T-helper 2 cell treated with Interferon-gamma antibody and Interleukin-4, amounts not matched to agents 100 ng/mL and 5 ng/mL, for 36 hours (primary cell): ENCODE results near the gene BUB1B. TPM values are rescaled to one million over a fixed set of nuclear protein-coding genes. Genes with fewer than 3 reads are reported as not detected.

ENCODE experiments used
- intact Hi-C: fragments of 100-400 bp; cut with micrococcal nuclease; formaldehyde crosslinking; loops from one replicate; pipeline ENCODE4 v1.15.1; 2023
- total RNA-seq: library from RNA; stranded (reverse); gene quantifications from 2 replicates; pipeline ENCODE4 v1.2.3, GENCODE V29; 2022

The BUB1B gene
- total RNA-seq, 1 donor from 2014 or later: 86.8 TPM

DNA sequence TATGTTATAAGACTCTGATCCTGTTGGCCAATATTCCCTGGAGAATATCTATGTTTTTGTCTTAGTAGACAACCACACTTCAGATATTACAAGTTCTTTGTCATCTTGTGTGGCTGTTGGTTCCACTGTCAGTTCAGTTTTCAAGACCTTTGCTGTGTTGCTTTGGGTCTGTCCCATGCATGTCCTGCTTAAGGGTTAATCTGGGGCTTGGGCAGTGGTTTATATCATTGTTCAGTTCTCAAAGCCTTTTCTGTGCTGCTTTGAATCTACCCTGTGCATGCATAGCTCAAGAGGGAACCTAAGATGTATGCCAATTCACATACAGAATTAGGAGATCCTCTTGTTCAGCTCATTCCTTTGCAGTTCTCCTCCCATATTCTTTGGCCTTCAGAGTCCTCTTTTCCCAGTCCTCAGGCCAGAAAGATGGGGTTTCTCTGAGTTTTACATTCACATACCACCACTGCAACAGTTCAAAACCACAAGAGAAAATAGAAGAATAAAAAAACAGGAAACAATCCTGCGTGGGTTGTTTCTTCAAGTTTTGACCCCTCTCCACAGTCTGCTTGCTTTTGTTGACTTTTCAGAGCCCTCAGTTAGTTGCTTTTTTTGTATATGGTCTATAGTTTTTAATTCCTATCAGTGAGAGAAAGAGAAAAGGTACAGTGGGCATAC is 21.6 kb downstream of the BUB1B start:
- intact Hi-C loops: no loop called here

DNA sequence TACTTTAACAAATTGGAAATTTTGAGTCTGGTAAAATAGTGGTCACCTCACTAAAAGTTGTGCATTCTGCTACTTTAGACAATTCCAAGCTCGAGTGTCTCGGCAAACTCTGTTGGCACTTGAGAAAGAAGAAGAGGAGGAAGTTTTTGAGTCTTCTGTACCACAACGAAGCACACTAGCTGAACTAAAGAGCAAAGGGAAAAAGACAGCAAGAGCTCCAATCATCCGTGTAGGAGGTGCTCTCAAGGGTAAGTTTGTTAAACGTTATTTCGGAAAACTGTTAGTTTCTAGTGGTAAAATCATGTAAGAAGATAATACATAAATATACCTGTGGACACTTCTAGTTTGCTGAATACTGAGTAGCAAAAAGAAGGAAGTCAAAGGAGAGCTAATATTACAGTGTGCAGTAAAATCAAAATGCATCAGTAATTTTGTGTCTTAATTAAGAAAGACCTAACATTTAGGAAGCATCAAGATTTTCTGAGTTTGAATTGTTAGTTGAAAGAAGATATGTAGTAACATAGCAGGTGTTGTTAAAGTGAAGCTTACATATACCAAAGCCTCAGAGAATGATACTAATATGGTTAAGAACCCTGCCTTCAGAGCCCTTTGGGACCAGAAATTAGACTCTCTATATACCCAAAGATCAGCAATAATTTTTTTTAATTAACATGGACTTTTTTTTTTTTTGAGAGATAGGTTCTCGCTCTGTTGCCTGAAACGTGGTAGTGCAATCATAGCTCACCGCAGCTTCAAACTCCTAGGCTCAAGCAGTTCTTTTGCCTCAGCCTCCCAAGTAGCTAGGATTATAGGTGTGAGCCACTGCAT is 23.0 kb downstream of the BUB1B start:
- intact Hi-C loops: no loop called here

DNA sequence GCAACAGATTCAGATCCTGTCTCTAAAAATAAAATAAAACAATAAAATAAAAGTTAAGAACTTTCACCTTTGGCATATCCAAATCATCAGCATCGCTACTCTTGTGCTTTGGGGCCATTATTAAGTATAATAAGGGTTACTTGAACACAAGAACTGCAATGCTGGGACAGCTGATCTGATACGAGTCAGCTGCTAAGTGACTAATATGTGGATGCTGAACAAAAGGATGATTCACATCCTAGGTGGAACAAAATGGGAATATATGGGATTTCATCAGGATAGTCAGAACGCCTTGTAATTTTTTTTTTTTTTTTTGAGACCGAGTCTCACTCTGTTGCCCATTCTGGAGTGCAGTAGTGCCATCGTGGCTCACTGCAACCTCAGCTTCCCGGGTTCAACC is 29.7 kb downstream of the BUB1B start:
- intact Hi-C loops: no loop called here

DNA sequence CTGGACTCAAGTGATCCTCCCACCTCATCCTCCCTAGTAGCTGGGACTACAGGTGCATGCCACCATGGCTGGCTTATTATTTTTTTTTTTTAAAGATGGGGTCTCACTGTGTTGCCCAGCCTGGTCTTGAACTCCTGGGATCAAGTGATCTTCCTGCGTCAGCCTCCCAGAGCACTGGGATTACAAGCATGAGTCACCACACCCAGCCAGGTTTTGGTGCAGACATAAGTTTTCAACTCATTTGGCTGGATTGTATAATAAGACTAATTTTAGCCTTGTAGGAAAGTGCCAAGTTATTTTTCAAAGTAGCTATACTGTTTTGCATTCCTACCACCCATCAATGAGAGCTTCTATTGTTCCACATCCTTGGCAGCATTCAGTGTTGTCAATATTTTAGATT is 32.1 kb downstream of the BUB1B start:
- intact Hi-C loops: no loop called here

GRCh38 chr15:40197434-40197833 is 36.6 kb downstream of the BUB1B start:
- intact Hi-C loops: no loop called here

- intact Hi-C loops: no loop called here
Measured at GRCh38 chr15:40198355-40199085, 37.7 kb downstream of the BUB1B start.

DNA sequence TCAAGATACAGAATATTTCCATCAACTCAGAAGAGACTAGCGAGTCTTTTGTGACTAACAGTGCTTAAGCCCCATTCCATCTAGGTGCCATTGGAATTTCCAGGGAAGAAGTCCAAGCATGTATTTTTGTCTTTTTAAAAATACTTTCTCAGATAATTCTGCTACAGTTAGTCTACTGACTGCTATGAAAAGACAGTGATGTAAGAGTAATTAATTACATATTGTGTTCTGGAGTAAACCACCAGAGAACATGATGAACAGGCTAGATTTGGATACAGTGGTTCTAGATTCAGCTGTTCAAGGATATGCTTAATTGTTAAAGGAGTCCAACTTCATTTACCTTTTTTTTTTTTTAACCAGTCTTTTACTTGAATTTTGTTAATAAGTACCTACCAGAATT is 43.2 kb downstream of the BUB1B start:
- intact Hi-C loops: no loop called here

- intact Hi-C loops: loop anchor here (1.0 to 5.0 kb wide), 3 partner anchors 35 to 430 kb away; no protein-coding TSS in a partner anchor
Measured at GRCh38 chr15:40217166-40217824, 56.4 kb downstream of the BUB1B start.

DNA sequence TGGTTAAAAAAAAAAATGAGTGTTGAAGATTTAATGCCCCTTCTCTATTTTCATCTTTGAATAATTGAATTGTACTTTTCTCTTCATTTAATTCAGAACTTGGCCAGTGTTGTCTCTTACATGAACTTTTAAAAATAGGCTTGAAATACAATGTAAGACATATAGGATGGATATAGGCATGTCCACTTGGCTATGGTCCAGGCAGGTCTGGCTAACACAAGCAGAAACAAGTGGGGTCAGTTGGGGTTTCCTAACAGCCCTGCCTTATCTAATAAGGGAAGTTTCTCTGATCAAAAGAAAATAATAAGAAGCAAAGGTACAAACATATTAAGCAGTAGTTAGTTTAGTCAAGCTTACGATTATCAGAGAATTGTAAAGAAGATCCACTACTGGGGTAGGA is 58.9 kb downstream of the BUB1B start:
- intact Hi-C loops: loop anchor here (5.0 kb wide), 2 partner anchors 32 to 432 kb away; no protein-coding TSS in a partner anchor

GRCh38 chr15:40222131-40222530 is 61.3 kb downstream of the BUB1B start:
- intact Hi-C loops: no loop called here

GRCh38 chr15:40226736-40227135 is 65.9 kb downstream of the BUB1B start:
- intact Hi-C loops: no loop called here

DNA sequence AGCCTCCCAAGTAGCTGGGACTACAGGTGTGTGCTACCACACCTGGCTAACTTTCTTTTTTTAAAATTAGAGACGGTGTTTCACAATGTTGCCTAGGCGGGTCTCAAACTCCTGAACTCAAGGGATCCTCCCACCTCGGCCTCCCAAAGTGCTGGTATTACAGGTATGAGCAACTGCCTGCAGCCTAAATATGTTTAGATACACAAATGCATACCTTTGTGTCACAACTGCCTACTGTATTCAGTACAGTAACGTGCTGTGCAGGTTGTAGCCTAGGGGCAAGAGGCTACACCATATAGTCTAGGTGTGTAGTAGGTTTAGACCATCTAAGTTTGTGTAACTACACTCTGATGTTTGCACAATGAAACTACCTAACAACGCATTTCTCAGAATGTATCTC is 68.4 kb downstream of the BUB1B start:
- intact Hi-C loops: no loop called here

DNA sequence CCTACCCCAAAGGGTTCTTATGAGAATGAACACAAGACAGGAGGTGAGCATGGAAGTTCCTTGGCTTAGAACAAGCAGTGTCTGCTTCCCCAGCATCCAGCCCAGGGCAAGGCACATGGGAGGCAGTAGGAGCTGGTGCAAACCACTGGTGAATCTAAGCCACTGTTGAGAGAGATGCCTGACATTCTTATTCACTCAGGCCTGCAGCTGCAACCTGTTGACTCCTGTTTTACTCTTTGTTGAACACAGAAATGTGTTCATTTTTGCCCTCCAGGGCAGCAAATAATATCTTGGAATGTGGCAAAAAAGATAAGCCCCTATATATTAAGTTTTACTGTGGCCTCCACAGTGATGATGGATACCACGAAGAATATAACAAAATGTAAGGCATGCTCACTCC is 69.1 kb downstream of the BUB1B start:
- intact Hi-C loops: no loop called here

DNA sequence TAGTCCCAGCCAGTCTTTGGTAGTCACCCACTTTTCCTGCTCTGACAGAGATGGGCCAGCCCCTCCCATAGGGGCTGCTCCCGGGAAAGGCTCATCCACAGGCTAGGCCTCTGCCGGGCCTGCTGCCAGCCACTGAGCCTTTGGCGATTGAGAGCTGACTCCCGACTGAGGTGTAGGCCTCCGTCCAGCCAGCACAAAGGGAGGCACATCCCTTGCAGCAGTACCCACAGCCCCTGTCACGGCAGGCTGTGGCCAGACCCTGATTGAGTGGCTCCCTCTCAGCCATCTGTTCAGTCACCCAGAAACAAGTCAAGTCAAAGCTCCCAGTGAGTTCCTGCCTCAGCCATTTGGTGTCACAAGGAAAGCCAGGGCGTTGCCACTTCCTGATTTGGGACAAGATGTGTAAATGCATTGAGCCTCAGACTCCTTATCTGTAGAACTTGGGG is 71.8 kb downstream of the BUB1B start:
- intact Hi-C loops: no loop called here

DNA sequence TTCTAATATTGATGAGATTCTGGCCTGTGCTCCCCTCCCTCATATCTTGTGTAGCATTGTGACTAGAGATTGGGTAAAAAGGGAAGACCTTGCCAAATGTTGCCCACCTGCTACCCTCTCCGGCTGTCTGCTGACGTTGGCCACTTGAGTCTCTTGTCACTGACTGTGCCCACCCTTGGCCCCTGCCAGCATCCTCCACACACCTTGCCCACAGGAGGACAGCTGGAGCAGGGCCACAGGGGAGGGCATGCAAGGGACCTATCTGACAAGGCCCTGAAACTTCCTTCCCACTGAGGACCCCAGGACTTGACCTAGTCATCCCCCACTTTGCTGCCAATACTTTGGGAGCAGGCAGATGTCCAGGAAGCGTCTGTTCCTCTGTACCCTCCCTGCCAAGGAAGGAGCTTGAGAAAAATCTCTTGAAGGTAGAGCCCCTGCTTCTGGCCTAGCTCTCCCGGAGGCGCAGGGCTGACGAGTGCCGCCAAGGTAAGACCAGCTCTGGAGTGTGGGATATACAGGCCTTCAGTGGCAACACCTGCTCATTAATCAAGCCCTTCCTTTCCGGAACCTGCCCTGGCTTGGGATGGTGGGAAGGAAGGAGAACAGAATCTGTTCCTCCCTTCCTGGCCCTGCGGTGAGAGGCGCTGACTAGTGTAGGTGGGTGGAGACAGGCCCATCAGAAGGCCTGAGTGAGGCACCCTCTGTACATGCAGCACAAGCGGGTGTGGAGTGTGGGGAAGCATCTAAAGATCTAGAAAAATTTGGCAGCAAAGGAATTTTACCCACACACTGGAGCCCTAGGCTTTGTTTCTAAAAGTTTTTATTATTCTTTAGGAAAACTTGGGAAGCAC is 73.1 kb downstream of the BUB1B start:
- intact Hi-C loops: no loop called here

DNA sequence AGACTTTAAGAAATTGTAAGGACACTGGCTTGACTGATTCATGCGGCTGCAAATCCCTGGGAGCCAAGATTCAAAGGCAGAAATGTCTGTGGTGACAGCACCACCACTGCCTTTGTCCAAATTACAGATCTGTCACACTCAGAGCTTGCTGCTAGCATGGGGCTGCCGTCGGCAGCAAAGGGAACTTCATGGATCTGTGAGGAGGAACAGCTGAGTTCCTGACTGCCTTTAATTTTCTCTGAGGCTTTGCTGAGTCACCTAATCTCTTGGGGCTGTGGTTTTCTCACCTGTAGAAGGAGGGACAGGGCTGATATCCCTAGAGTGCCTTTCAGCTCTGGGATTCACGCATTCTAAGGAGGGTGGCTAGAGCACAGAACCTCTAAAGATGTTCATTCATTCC is 73.9 kb downstream of the BUB1B start:
- intact Hi-C loops: no loop called here

- intact Hi-C loops: no loop called here
Measured at GRCh38 chr15:40235201-40235885, 74.5 kb downstream of the BUB1B start.

- intact Hi-C loops: no loop called here
Measured at GRCh38 chr15:40238532-40239403, 77.9 kb downstream of the BUB1B start, which contains the start of gene PAK6. TSS of gene PAK6 (plus strand) at chr15:40239063. CDS start at chr15:40264786, 25,723 bp downstream.

- intact Hi-C loops: no loop called here
Measured at GRCh38 chr15:40239404-40239692, 78.5 kb downstream of the BUB1B start.
